HepG2 (cell line): ENCODE data around the gene BCKDHA. TPM values are rescaled to one million over a fixed set of nuclear protein-coding genes. Genes with fewer than 3 reads are reported as not detected.

Experiments
- ATAC-seq: fragments of 200-7000 bp; cut with Tn5 transposase; 3 replicates; pipeline ENCODE4 v1.9.1; 2020; ENCODE audit warnings: mild to moderate bottlenecking, moderate library complexity
- BruUV-seq: library from RNA; stranded (reverse); fragments of 400-500 nt; replicated peaks from 2 replicates; lab custom pipeline; 2021; lab: Mats Ljungman, UMichigan
- CTCF ChIA-PET: fragments of 300-600 bp; formaldehyde crosslinking; extraction: SDS; loops from one replicate; lab custom pipeline; 2021; ENCODE audit warnings: low total read pairs, inconsistent platforms, low intra/inter-chr PET ratio; lab: Yijun Ruan, JAX
- POLR2A ChIA-PET: fragments of 350-600 bp; sonication (Branson Sonifier 250); formaldehyde crosslinking; loops from one replicate; lab custom pipeline; 2020; ENCODE audit warnings: antibody characterized with exemption, inconsistent platforms; lab: Yijun Ruan, JAX
- DNase-seq: peaks from one replicate; pipeline ENCODE4 v3.0.0-alpha.2; 2015; ENCODE audit warnings: low spot score
- FAIRE-seq: peaks from 3 replicates; lab custom pipeline; 2011; peaks lifted over from hg19 to GRCh38; lab: Jason Lieb, UNC
- H2AFZ ChIP-seq: one replicate; pipeline ENCODE4 v1.6.1; 2011; ENCODE audit warnings: low read length, inconsistent platforms
- H3K27ac ChIP-seq: fragments of 300-600 bp; 3 replicates; pipeline ENCODE4 v1.8.0; 2011; ENCODE audit warnings: mixed run types, mild to moderate bottlenecking, mixed read lengths, low read length, inconsistent platforms; ENCODE audit not compliant: insufficient read depth; ENCODE audit errors: extremely low read length
- H3K27me3 ChIP-seq, 2 experiments: fragments of 200-600 bp in 1 of 2; 2 replicates in 1 of 2; 3 replicates in 1 of 2; pipeline versions ENCODE4 v1.6.0 to v1.8.0; 2011; ENCODE audit warnings: low read length in 2 of 2, mild to moderate bottlenecking in 2 of 2, moderate library complexity in 2 of 2, inconsistent platforms in 1 of 2; ENCODE audit not compliant: insufficient read depth in 2 of 2, control insufficient read depth in 1 of 2
- H3K36me3 ChIP-seq, 2 experiments: fragments of 200-600 bp in 1 of 2; replicated peaks in 1 of 2; 2 replicates in 1 of 2; 3 replicates in 1 of 2; pipeline versions ENCODE4 v1.5.1 to v1.8.0; 2011; ENCODE audit warnings: low read length in 2 of 2, inconsistent platforms in 1 of 2; ENCODE audit not compliant: insufficient read depth in 2 of 2, control insufficient read depth in 1 of 2
- H3K4me1 ChIP-seq: 2 replicates; pipeline ENCODE4 v1.5.1; 2012; ENCODE audit warnings: low read length, inconsistent platforms; ENCODE audit not compliant: insufficient read depth
- H3K4me2 ChIP-seq: 2 replicates; pipeline ENCODE4 v1.6.0; 2011; ENCODE audit warnings: low read depth, low read length, inconsistent platforms
- H3K4me3 ChIP-seq, 3 experiments: fragments of 200-600 bp in 1 of 3; sonication (generic), shearing (Covaris generic) in 1 of 3; replicated peaks in 1 of 3; 2 replicates each; pipeline ENCODE4 v1.5.1; 2011 to 2016; ENCODE audit warnings: low read length in 3 of 3, inconsistent platforms in 2 of 3, low read depth in 2 of 3, mild to moderate bottlenecking in 2 of 3, control low read depth in 1 of 3, mixed read lengths in 1 of 3; ENCODE audit not compliant: insufficient read depth in 1 of 3
- H3K79me2 ChIP-seq: one replicate; pipeline ENCODE4 v1.6.1; 2011; ENCODE audit warnings: low read length, inconsistent platforms; ENCODE audit not compliant: insufficient read depth
- H3K9ac ChIP-seq: 2 replicates; pipeline ENCODE4 v1.6.0; 2011; ENCODE audit warnings: mild to moderate bottlenecking, low read depth, low read length, inconsistent platforms; ENCODE audit not compliant: insufficient read depth
- H3K9me3 ChIP-seq: 2 replicates; pipeline ENCODE4 v1.5.1; 2012; ENCODE audit warnings: mild to moderate bottlenecking, low read length
- H4K20me1 ChIP-seq: 2 replicates; pipeline ENCODE4 v1.6.0; 2011; ENCODE audit warnings: inconsistent platforms, mild to moderate bottlenecking, low read length, moderate library complexity; ENCODE audit not compliant: insufficient read depth
- AFF4 ChIP-seq: sonication (generic); formaldehyde crosslinking; IDR thresholded peaks from 2 replicates; pipeline ENCODE4 v1.4.0; 2020; ENCODE audit warnings: missing genetic modification reagents
- ARID3A ChIP-seq: IDR thresholded peaks from 2 replicates; pipeline ENCODE4 v1.6.1; 2012; ENCODE audit warnings: low read depth, low read length, improper control_type of control experiment
- ARNT2 ChIP-seq: sonication (generic); formaldehyde crosslinking; IDR thresholded peaks from 2 replicates; pipeline ENCODE4 v1.8.0; 2022; ENCODE audit warnings: mild to moderate bottlenecking, low read depth, missing genetic modification reagents, moderate library complexity
- HMGA1 ChIP-seq: sonication (generic); formaldehyde crosslinking; conservative IDR thresholded peaks from 2 replicates; pipeline ENCODE4 v1.4.0; 2020; ENCODE audit warnings: missing genetic modification reagents
- KDM2A ChIP-seq: sonication (generic); formaldehyde crosslinking; IDR thresholded peaks from 2 replicates; pipeline ENCODE4 v1.4.0; 2020; ENCODE audit warnings: low read depth, missing genetic modification reagents, borderline replicate concordance
- KDM5B ChIP-seq: sonication (generic); formaldehyde crosslinking; IDR thresholded peaks from 2 replicates; pipeline ENCODE4 v1.4.0; 2020; ENCODE audit warnings: missing genetic modification reagents, mild to moderate bottlenecking, borderline replicate concordance
- KMT2B ChIP-seq: IDR thresholded peaks from 2 replicates; pipeline ENCODE4 v1.6.1; 2016; ENCODE audit warnings: missing genetic modification reagents, missing compliant biosample characterization
- ONECUT2 ChIP-seq: sonication (generic); formaldehyde crosslinking; IDR thresholded peaks from 2 replicates; pipeline ENCODE4 v1.4.0; 2020; ENCODE audit warnings: missing genetic modification reagents
- POLR2AphosphoS5 ChIP-seq: IDR thresholded peaks from 2 replicates; pipeline ENCODE4 v1.6.1; 2012; ENCODE audit warnings: low read depth, low read length
- REST ChIP-seq, 2 experiments: IDR thresholded peaks; 2 replicates each; pipeline ENCODE4 v1.6.1; 2011 to 2012; ENCODE audit warnings: low read length in 2 of 2, borderline replicate concordance in 1 of 2, low read depth in 1 of 2, mild to moderate bottlenecking in 1 of 2, moderate library complexity in 1 of 2
- ZNF263 ChIP-seq: sonication (generic); formaldehyde crosslinking; IDR thresholded peaks from 2 replicates; pipeline ENCODE4 v1.4.0; 2020; ENCODE audit warnings: missing genetic modification reagents
- ZNF549 ChIP-seq: sonication (generic); formaldehyde crosslinking; IDR thresholded peaks from 2 replicates; pipeline ENCODE4 v1.5.0; 2020; ENCODE audit warnings: missing genetic modification reagents
- ZNF576 ChIP-seq: sonication (generic); formaldehyde crosslinking; IDR thresholded peaks from 2 replicates; pipeline ENCODE4 v1.4.0; 2020; ENCODE audit warnings: mild to moderate bottlenecking, missing genetic modification reagents
- ZNF660 ChIP-seq: sonication (generic); formaldehyde crosslinking; IDR thresholded peaks from 2 replicates; pipeline ENCODE4 v1.5.1; 2020; ENCODE audit warnings: mild to moderate bottlenecking, low read depth, missing genetic modification reagents, borderline replicate concordance
- WGBS: methylation state at CpG from one replicate; pipeline ENCODE4 v1.1.6; 2017; ENCODE audit warnings: low lambda C conversion rate; 5-methylcytosine and 5-hydroxymethylcytosine counted together
- in situ Hi-C: cut with HindIII; loops from 2 replicates; pipeline ENCODE4 v1.10.0; 2017; ENCODE audit warnings: low pct_unique_long_range_greater_than_20kb; ENCODE audit not compliant: extremely low pct_ligation_motif_present
- intact Hi-C: fragments of 100-400 bp; cut with micrococcal nuclease; formaldehyde crosslinking; loops from one replicate; pipeline ENCODE4 v1.10.0; 2022; ENCODE audit not compliant: unreplicated experiment
- polyA plus RNA-seq, 8 experiments: library from polyadenylated mRNA; depleted of rRNA in 3 of 8; stranded (reverse) in 7 of 8; unstranded in 1 of 8; fragments of >200 nt; fragmentation: Illumina TruSeq in 4 of 8; extraction: Trizol in 4 of 8; gene quantifications; 2 replicates each; pipeline versions ENCODE4 v1.2.1 to v1.2.3, GENCODE V29; 2011 to 2016; ENCODE audit warnings: low read depth in 4 of 8, missing spikeins in 1 of 8, mixed read lengths in 1 of 8; ENCODE audit not compliant: insufficient read depth in 1 of 8
- total RNA-seq, 5 experiments: library from RNA; depleted of rRNA; stranded (reverse); fragments of >200 nt; fragmentation: Illumina TruSeq; extraction: Trizol; gene quantifications; 2 replicates each; pipeline ENCODE4 v1.2.3, GENCODE V29; 2016; ENCODE audit warnings: low read depth in 1 of 5

The BCKDHA gene
- total and polyA plus RNA-seq, 2 of the 13 experiments (the other 11 are each of a cell fraction or from before 2014, with no cell fraction given), result 11.8 to 31.5 TPM

DNA sequence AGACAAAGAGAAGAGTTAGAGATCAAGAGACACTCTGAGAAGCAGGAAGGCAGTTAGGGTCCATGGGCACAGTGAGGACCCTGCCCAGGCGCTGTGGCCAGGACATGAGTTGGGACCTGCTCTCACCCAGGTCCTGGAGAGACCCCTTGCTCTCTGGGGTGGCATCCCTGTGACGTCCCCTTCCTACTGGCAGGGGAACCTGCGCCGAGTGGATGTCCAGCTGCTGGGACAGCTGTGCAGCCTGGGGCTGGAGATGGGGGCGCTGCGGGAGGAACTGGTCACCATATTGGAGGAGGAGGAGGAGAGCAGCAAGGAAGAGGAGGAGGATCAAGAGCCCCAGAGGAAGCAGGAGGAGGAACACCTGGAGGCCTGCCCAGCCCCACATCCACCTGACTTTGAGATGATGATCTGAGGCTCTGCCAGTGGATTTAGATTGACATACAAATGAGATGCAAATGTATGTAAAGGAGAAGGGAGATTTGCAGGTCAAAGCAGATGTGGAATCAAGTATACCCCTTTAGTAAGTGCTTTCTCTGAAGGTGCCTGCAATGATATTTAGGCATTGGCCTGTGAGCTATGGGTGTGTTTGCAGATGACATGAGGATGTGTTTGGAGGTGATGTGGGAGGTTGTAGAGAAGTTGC is 46.3 kb downstream of the BCKDHA start (continued):
- TF ChIP-seq REST (IDR thresholded peaks at IDR 0.05; ENCODE audit: borderline replicate concordance in 1 of 2, low read depth in 1 of 2, low read length in 2 of 2) (no peak), KDM5B (no peak), ZNF549 (no peak), ZNF660 (CRISPR knock-in tag) (no peak), ZNF263 (CRISPR knock-in tag) (no peak), ARNT2 (CRISPR knock-in tag) (no peak), KMT2B (no peak), ZNF576 (CRISPR knock-in tag) (no peak), POLR2AphosphoS5 (no peak)

DNA sequence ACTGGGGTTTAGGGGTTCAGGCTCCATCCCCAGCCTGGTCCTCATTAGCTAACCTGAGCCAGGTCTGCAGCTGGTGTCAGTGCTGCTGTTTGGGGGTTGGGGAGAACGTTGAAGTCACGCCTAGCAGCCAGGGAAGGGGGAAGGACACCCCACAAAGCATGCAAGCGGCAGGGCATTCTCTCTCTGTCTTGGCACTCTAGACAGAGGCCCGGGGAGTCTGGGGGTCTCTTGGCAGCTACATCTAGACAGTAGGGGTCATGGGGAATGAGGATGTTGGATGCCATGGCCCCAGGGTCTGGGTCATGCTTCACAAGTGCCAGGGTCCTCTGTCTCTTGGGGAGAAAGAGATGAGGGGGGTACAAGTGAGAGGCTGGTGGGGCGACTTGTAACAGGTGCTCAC is 48.0 kb downstream of the BCKDHA start:
- H3K27me3 ChIP-seq, result peaks cover 0 to 4% of the 10 kb centered on the region in 2 experiments; a peak in 1 of 5 replicates
- no peak overlapping the region for H2AFZ ChIP-seq
- BruUV-seq, result no TSS peak
- H3K9ac ChIP-seq, result no peak overlapping the region
- no peaks in the 10 kb centered on the region for H3K79me2 ChIP-seq
- 38% methylated on average over 5 of the region's 5 CpGs for WGBS
- H3K27ac ChIP-seq, result no peak overlapping the region
- no peaks in the 10 kb centered on the region for H3K9me3 ChIP-seq
- peaks cover 30% of the 10 kb centered on the region for H3K4me1 ChIP-seq
- ChIA-PET CTCF (no interaction called here), POLR2A (no interaction called here)
- ATAC-seq (no peak), FAIRE-seq (no peak), DNase-seq (no peak)
- no peak overlapping the region for H3K4me2 ChIP-seq
- intact Hi-C loops (no loop called here), in situ Hi-C loops (no loop called here)
- no peak overlapping the region for H3K4me3 ChIP-seq
- H3K36me3 ChIP-seq, result no peaks in the 10 kb centered on the region
- no peaks in the 10 kb centered on the region for H4K20me1 ChIP-seq
- no peak for TF ChIP-seq KDM2A (CRISPR knock-in tag)
- no peak for TF ChIP-seq ONECUT2
- no peak for TF ChIP-seq HMGA1 (CRISPR knock-in tag)
- TF ChIP-seq ARID3A, result no peak
- no peak for TF ChIP-seq AFF4 (CRISPR knock-in tag)
